GM19328 (cell line): Measurements from ENCODE around the gene UGT2B7.
"Not testable (repeated sequence)": the region's sequence is repeated elsewhere in the genome, so short reads cannot be mapped to it uniquely, and the experiment has no call there.

Experiments
- ATAC-seq: cut with Tn5 transposase; IDR thresholded peaks from one replicate; pipeline ENCODE4 v1.9.1; 2021; ENCODE audit warnings: mild to moderate bottlenecking, moderate library complexity; ENCODE audit not compliant: unreplicated experiment

UGT2B7 gene

GRCh38 chr4:69078852-69079251, 17.4 kb upstream of the UGT2B7 start:
- no peak for ATAC-seq

- no peak for ATAC-seq
These were observed 7.8 kb upstream of the UGT2B7 start for GRCh38 chr4:69088473-69088872.

- no peak for ATAC-seq
These were observed 6.9 kb upstream of the UGT2B7 start for GRCh38 chr4:69089388-69089787.

GRCh38 chr4:69092190-69092589, 4.1 kb upstream of the UGT2B7 start:
- no peak for ATAC-seq

- ATAC-seq: no peak
These were observed 3.2 kb upstream of the UGT2B7 start for GRCh38 chr4:69092980-69093568.

GRCh38 chr4:69093681-69094080, 2.6 kb upstream of the UGT2B7 start:
- no peak for ATAC-seq

- no peak for ATAC-seq
These were observed 958 bp upstream of the UGT2B7 start for GRCh38 chr4:69095301-69095731.

GRCh38 chr4:69096810-69097209, 536 bp downstream of the UGT2B7 start:
- no peak for ATAC-seq

- no peak for ATAC-seq
These were observed 2.2 kb downstream of the UGT2B7 start for GRCh38 chr4:69098470-69098869.

GRCh38 chr4:69099910-69100309, 3.6 kb downstream of the UGT2B7 start:
- no peak for ATAC-seq

- not testable (repeated sequence) for ATAC-seq
These were observed 6.4 kb downstream of the UGT2B7 start for GRCh38 chr4:69102668-69103067.

GRCh38 chr4:69104719-69105275, 8.5 kb downstream of the UGT2B7 start:
- no peak for ATAC-seq

GRCh38 chr4:69115151-69115850, 19.0 kb downstream of the UGT2B7 start:
- not testable (repeated sequence) for ATAC-seq

GRCh38 chr4:69115851-69116213, 19.6 kb downstream of the UGT2B7 start:
- ATAC-seq: no peak

GRCh38 chr4:69116645-69117321, 20.5 kb downstream of the UGT2B7 start:
- no peak for ATAC-seq

- no peak for ATAC-seq
These were observed 24.6 kb downstream of the UGT2B7 start for GRCh38 chr4:69120870-69121269.

- no peak for ATAC-seq
These were observed 26.2 kb downstream of the UGT2B7 start for GRCh38 chr4:69122476-69122875.

- ATAC-seq: no peak
These were observed 28.7 kb downstream of the UGT2B7 start for GRCh38 chr4:69124941-69125340.

- ATAC-seq: no peak
These were observed 29.8 kb downstream of the UGT2B7 start for GRCh38 chr4:69126024-69126423.

- no peak for ATAC-seq
These were observed 37.7 kb downstream of the UGT2B7 start for GRCh38 chr4:69133993-69134392.

- ATAC-seq: no peak
These were observed 38.2 kb downstream of the UGT2B7 start for GRCh38 chr4:69134471-69134870.

GRCh38 chr4:69141320-69141719, 45.0 kb downstream of the UGT2B7 start:
- ATAC-seq: no peak
